Measurements from ENCODE around the gene NAA38.

Gene NAA38

DNA sequence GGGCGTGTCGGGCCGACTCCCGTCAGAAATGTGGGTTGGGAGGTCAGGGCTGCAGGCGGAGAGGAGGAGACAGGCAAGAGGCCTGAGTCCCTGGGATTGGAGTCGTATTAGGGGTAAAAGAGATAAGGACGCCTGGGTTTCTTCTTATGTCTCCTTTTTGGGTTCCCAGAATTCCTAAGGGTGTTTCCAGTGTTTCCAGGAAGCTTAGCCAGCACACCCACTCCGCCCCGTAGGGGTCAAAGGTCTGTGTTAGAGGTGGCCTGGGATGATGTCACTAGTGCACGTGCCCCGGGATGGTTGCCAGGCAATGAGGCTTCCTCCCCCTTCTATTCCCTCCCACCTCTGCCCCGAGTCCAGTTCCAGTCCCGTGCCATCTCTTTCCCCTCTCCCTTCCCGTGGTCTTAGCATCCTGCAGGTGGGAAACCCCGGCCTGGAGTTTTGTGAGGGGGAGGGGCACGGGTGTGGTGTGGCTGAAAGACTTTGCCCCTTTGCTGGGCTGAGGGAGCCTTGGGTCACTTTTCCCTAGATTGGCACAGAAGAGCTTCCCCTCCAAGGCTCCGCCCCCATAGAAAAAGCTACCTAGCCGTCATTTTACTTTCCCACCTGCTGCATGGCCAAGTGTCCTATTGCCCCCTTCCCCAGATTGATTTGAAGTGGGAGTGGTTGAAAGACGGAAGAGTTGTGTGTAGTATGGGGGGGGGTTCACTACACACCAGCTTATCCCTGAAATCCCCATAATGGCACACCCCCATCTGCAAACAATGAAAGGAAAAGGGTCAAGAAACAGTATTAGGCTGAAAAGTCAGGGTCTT, 20.6 kb downstream of the NAA38 start:
- Histone ChIP-seq H3K36me3 (ENCODE audit: insufficient read depth, low read length) (no peaks in the 10 kb centered on the region), H3K4me3 (ENCODE audit: low read length) (peak overlapping the region; percentile 86), H3K27me3 (ENCODE audit: control insufficient read depth, insufficient read depth, low read length) (peaks cover 2% of the 10 kb centered on the region), H3K9ac (ENCODE audit: low read depth, low read length) (peak overlapping the region; percentile 87), H3K4me1 (ENCODE audit: control insufficient read depth, insufficient read depth, low read length) (peaks cover 50% of the 10 kb centered on the region), H3K9me3 (replicated peaks; ENCODE audit: low read length) (no peaks in the 10 kb centered on the region), H3K4me2 (ENCODE audit: low read length) (peak overlapping the region; percentile 99)

DNA sequence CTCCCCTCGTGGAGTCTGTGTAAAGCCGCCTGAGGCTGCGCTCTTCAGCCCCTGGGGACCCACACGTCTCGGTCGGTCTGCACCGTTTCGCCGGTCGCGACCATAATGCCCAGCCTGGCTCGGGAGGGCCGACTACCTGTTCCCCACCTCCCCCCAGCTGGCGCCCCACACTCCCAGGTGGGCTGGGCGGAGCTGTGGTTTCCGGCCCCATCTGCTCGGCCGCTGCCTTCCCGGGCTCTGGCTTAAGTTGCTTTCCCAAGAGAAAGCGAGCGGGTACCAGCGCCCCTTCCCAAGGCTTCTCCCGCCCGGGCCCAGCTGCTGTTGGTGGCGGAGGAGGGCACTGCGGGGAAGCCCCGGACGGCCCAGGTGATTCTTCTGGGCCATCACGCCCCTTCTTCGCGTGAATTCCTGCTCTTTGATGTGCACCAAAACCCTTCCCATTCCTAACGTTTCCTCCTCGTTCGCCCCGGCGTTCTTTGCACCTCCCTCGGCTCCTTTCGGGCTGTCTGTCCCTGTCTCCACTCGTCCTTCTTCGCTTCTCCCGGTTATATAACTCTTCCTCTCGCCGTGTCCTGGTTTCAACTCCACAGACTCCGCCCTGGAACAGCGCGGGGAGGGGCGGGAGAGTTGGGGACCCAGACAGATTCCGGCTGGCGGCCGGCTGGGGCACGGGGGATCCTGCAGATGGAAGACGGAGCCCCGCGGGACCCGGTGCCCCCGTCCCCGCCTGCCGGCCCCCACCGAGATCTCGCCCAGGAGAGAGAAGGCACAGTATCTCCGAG, 21.4 kb downstream of the NAA38 start:
- Histone ChIP-seq H3K36me3 (ENCODE audit: insufficient read depth, low read length) (no peaks in the 10 kb centered on the region), H3K9ac (ENCODE audit: low read depth, low read length) (peak overlapping the region; percentile 87), H3K27me3 (ENCODE audit: control insufficient read depth, insufficient read depth, low read length) (peaks cover 10% of the 10 kb centered on the region), H3K4me3 (ENCODE audit: low read length) (peak overlapping the region; percentile 86), H3K4me1 (ENCODE audit: control insufficient read depth, insufficient read depth, low read length) (peaks cover 45% of the 10 kb centered on the region), H3K4me2 (ENCODE audit: low read length) (peak overlapping the region; percentile 99), H3K9me3 (replicated peaks; ENCODE audit: low read length) (no peaks in the 10 kb centered on the region)

DNA sequence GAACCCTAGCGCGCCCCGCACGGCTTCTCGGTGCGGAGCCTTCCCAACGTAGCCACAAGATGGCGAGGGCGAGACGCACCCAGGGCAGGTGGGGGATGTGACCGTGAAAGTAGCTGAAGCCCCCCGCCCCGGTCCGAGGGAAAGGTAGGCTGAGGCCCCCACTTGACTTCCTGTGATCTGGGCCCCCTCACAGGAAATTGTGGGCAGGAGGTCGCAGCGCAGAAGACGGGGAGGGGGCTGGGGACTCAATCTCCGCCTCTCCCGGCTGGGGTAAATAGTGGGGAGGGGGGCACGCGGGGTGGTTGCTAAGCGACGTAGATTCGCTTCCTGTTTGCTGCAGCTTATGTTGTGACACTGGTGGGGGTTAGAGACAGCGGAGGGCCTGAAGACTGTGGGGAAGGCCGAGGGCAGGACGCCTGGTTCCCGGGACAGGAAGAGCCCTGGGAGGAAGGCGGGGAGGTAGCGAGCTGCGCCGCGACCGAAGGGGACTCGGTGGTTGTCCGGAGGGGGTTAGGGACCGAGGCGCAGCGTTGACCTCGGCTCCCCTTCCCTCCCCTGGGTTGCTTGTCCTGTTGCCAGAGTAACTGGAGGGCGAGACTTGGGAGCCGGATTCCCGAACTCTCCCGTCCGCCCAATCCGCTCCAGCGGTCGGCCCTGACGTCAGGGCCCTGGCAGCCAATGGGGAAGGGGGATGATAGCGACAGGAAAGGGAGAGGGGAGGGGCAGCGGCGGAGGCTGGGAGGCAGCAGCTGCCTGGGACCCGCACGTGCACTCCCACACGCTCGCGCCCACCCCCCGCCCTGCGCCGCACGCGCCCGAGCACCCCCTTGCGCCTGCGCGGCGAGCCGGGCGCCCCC, 22.2 kb downstream of the NAA38 start:
- H3K4me1 ChIP-seq (ENCODE audit: control insufficient read depth, insufficient read depth, low read length) = peaks cover 39% of the 10 kb centered on the region
- H3K9me3 ChIP-seq (replicated peaks; ENCODE audit: low read length) = no peaks in the 10 kb centered on the region
- peak overlapping the region; percentile 87 for H3K9ac ChIP-seq (ENCODE audit: low read depth, low read length)
- peak overlapping the region; percentile 86 for H3K4me3 ChIP-seq (ENCODE audit: low read length)
- peak overlapping the region; percentile 99 for H3K4me2 ChIP-seq (ENCODE audit: low read length)
- H3K36me3 ChIP-seq (ENCODE audit: insufficient read depth, low read length) = no peaks in the 10 kb centered on the region
- peaks cover 19% of the 10 kb centered on the region for H3K27me3 ChIP-seq (ENCODE audit: control insufficient read depth, insufficient read depth, low read length)

DNA sequence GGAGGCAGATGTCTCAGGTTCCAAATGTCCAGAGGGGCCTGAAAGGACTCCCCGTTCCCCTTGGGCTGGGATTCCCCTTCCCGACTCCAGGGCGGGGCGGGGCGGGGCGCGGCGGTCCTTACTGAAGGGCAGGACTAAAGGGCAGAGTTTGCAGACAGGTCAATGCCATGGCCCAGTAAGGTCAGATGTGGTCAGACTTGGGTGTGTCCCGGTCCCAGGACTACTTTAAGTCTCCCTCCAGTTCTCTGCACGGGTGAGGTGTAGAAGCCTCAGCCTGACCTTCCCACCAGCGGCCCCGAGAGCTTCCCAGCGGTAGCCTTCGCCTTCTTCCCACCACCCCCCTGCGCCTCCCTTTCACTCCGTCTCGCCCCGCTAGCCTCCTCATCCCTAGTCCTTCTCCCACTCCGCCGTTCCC, 22.8 kb downstream of the NAA38 start:
- Histone ChIP-seq H3K9me3 (replicated peaks; ENCODE audit: low read length) (no peaks in the 10 kb centered on the region), H3K9ac (ENCODE audit: low read depth, low read length) (peak overlapping the region; percentile 85), H3K27me3 (ENCODE audit: control insufficient read depth, insufficient read depth, low read length) (peaks cover 21% of the 10 kb centered on the region), H3K4me2 (ENCODE audit: low read length) (peak overlapping the region; percentile 99), H3K36me3 (ENCODE audit: insufficient read depth, low read length) (no peaks in the 10 kb centered on the region), H3K4me1 (ENCODE audit: control insufficient read depth, insufficient read depth, low read length) (peaks cover 36% of the 10 kb centered on the region), H3K4me3 (ENCODE audit: low read length) (peak overlapping the region; percentile 86)

DNA sequence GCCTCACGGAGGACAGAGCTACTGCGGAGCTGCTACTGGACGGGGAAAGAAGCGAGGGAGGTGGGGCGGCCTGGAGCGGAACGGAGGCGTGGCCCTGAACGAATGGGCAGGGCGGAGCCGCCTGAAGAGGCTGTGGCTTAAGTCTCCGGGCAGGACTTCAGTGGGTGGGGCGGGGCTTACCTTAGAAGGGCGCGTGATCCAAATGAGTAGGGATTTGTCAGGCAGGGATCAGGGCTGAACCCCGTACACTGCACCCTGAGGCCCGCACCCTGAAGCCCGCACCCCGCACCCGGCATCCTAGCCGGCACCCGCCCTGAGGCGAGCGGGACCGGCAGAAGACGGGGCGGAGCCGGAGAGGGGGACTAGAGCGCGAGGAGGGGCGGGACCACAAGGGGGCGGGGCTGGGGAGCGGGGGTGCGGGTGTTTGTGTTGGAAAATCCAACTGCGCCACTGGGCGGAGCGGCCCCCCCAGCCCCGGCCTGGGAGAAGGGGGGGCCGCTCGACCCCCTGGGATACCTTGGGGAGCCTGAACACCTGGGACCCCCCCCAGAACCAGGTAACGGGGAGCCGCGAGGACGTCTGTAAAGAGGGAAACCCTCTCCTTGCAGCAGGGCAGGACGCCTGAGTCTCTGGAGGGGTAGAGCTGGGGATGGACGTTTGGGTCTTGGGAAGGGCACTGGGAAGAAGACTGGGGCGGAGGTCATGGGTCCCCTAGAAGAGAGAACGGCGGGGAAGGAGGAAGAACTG, 23.4 kb downstream of the NAA38 start, which contains the start of gene KDM6B:
KDM6B (plus strand) TSS at position 423 of the 747 bp plus-strand sequence. CDS start 11,338 bp downstream, outside the sequence.
- Histone ChIP-seq H3K9ac (ENCODE audit: low read depth, low read length) (peak within 1 kb of the TSS; percentile 85), H3K4me1 (ENCODE audit: control insufficient read depth, insufficient read depth, low read length) (peaks cover 30% of the 10 kb centered on the region), H3K9me3 (replicated peaks; ENCODE audit: low read length) (no peaks in the 10 kb centered on the region), H3K4me2 (ENCODE audit: low read length) (peak within 1 kb of the TSS; percentile 99), H3K4me3 (ENCODE audit: low read length) (peak within 1 kb of the TSS; percentile 86), H3K27me3 (ENCODE audit: control insufficient read depth, insufficient read depth, low read length) (peaks cover 21% of the 10 kb centered on the region), H3K36me3 (ENCODE audit: insufficient read depth, low read length) (no peaks in the 10 kb centered on the region)

DNA sequence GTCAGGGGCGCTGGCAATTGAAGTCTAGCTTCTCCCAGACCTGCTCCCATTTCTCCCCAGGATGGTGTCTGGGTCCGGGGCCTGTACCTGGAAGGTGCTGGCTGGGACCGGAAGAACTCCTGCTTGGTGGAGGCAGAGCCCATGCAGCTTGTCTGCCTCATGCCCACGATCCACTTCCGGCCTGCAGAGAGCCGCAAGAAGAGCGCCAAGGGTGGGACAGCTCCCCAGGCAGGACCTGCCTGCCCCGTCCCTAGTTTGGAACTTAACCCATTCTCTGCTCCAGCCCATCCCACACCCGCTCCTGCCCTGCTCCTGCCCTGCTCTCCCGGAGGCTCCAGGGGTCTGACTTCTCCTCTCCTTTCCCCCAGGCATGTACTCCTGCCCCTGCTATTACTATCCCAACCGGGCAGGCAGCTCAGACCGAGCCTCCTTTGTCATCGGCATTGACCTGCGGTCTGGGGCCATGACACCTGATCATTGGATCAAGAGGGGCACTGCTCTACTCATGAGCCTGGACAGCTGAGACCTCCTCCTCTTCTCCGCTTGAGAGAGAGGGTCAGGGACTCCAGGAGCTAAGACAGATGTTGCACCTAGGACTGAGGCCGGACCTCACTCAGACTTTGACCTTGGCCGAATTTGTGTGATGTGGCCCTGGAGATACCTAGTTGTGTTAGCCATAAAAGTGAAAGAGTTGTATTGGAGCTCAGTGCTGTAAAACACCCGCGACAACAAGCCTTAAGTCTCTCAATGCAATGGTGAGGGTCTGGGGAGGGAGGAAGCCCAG, 24.2 kb downstream of the NAA38 start:
- no peaks in the 10 kb centered on the region for H3K9me3 ChIP-seq (replicated peaks; ENCODE audit: low read length)
- H3K4me2 ChIP-seq (ENCODE audit: low read length) = peak overlapping the region; percentile 99
- no peaks in the 10 kb centered on the region for H3K36me3 ChIP-seq (ENCODE audit: insufficient read depth, low read length)
- H3K4me3 ChIP-seq (ENCODE audit: low read length) = peak overlapping the region; percentile 86
- H3K27me3 ChIP-seq (ENCODE audit: control insufficient read depth, insufficient read depth, low read length) = peaks cover 21% of the 10 kb centered on the region
- H3K9ac ChIP-seq (ENCODE audit: low read depth, low read length) = peak overlapping the region; percentile 20
- peaks cover 23% of the 10 kb centered on the region for H3K4me1 ChIP-seq (ENCODE audit: control insufficient read depth, insufficient read depth, low read length)

DNA sequence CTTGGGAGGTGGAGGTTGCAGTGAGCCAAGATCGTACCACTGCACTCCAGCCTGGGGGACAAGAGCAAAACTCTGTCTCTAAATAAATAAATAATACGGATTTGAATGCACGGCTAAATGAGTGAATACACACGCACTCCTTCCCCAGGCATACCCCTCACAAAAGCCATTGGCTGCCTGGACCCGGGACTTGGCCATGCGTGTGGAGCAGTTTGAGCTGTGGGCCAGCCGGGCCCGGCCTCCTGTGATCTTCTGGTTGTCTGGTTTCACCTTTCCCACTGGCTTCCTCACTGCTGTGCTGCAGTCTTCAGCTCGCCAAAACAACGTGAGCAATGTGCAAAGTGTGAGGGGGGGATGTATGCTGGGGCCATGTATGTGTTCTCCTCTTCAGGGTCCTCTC, 24.9 kb downstream of the NAA38 start:
- Histone ChIP-seq H3K9ac (ENCODE audit: low read depth, low read length) (no peak overlapping the region), H3K36me3 (ENCODE audit: insufficient read depth, low read length) (no peaks in the 10 kb centered on the region), H3K4me1 (ENCODE audit: control insufficient read depth, insufficient read depth, low read length) (peaks cover 18% of the 10 kb centered on the region), H3K4me2 (ENCODE audit: low read length) (no peak overlapping the region), H3K4me3 (ENCODE audit: low read length) (no peak overlapping the region), H3K9me3 (replicated peaks; ENCODE audit: low read length) (no peaks in the 10 kb centered on the region), H3K27me3 (ENCODE audit: control insufficient read depth, insufficient read depth, low read length) (peaks cover 27% of the 10 kb centered on the region)

DNA sequence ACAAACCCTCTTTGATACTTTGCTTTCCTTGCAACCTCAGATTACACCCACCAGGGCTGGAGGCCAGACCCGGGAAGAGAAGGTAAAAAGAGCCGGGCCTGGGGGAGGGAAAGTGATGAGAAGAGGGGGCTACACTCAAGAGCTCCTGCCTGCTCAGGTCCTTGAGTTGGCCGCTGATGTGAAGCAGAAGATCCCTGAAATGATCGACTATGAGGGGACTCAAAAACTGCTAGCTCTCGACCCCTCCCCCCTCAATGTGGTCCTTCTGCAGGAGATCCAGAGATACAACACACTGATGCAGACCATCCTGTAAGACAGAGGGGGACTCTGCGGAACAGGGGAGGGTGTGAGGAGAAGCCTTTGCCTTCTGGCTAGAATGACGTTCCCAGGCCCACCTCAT, 26.1 kb downstream of the NAA38 start:
- H3K9me3 ChIP-seq (replicated peaks; ENCODE audit: low read length) = no peaks in the 10 kb centered on the region
- H3K4me1 ChIP-seq (ENCODE audit: control insufficient read depth, insufficient read depth, low read length) = peaks cover 7% of the 10 kb centered on the region
- no peaks in the 10 kb centered on the region for H3K36me3 ChIP-seq (ENCODE audit: insufficient read depth, low read length)
- no peak overlapping the region for H3K9ac ChIP-seq (ENCODE audit: low read depth, low read length)
- H3K4me3 ChIP-seq (ENCODE audit: low read length) = no peak overlapping the region
- no peak overlapping the region for H3K4me2 ChIP-seq (ENCODE audit: low read length)
- peaks cover 27% of the 10 kb centered on the region for H3K27me3 ChIP-seq (ENCODE audit: control insufficient read depth, insufficient read depth, low read length)

DNA sequence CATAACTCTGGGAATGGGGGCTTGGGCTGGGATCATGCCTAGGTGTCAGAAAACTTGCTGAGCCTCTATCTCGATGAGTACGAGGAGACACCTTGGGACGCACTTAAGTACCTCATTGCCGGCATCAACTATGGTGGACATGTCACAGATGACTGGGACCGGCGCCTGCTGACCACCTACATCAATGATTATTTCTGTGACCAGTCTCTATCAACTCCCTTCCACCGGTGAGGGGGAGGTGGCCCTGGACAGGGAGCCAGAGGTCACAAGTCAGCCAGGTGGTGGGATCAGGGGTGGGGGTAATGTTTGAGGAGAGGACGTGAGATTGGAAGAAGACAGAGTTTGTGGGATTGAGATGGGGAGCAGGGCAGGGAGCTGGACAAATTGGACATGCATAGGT, 26.7 kb downstream of the NAA38 start:
- H3K27me3 ChIP-seq (ENCODE audit: control insufficient read depth, insufficient read depth, low read length) = peaks cover 28% of the 10 kb centered on the region
- peaks cover 9% of the 10 kb centered on the region for H3K4me1 ChIP-seq (ENCODE audit: control insufficient read depth, insufficient read depth, low read length)
- no peak overlapping the region for H3K9ac ChIP-seq (ENCODE audit: low read depth, low read length)
- no peak overlapping the region for H3K4me3 ChIP-seq (ENCODE audit: low read length)
- no peaks in the 10 kb centered on the region for H3K9me3 ChIP-seq (replicated peaks; ENCODE audit: low read length)
- no peak overlapping the region for H3K4me2 ChIP-seq (ENCODE audit: low read length)
- H3K36me3 ChIP-seq (ENCODE audit: insufficient read depth, low read length) = no peaks in the 10 kb centered on the region
